CD14-positive monocyte (primary cell): ENCODE data around the gene FYTTD1. TPM values are rescaled to one million over a fixed set of nuclear protein-coding genes. Genes with fewer than 3 reads are reported as not detected.

Source experiments
- DNase-seq, 3 donors: peaks; one replicate each; pipeline ENCODE4 v3.0.0-alpha.2; 2011 to 2022
- H2AFZ ChIP-seq: 2 replicates; pipeline ENCODE4 v1.6.0; 2012; ENCODE audit warnings: mild to moderate bottlenecking, low read depth, low read length, inconsistent platforms; ENCODE audit not compliant: insufficient read depth, poor library complexity, severe bottlenecking
- H3K27ac ChIP-seq, 2 donors: 1 replicate in 1 of 2; 2 replicates in 1 of 2; pipeline ENCODE4 v1.5.1; 2012 to 2013; ENCODE audit warnings: low read length in 2 of 2, control low read depth in 1 of 2, inconsistent platforms in 1 of 2, low read depth in 1 of 2, mild to moderate bottlenecking in 1 of 2
- H3K27me3 ChIP-seq, 2 donors: one replicate each; pipeline versions ENCODE4 v1.6.0 to v1.6.1; 2011 to 2013; ENCODE audit warnings: low read length in 2 of 2; ENCODE audit not compliant: control insufficient read depth in 2 of 2, insufficient read depth in 2 of 2
- H3K36me3 ChIP-seq, 2 donors: replicated peaks in 1 of 2; 1 replicate in 1 of 2; 2 replicates in 1 of 2; pipeline versions ENCODE4 v1.5.1 to v1.6.1; 2012 to 2013; ENCODE audit warnings: low read length in 2 of 2, control low read depth in 1 of 2, inconsistent platforms in 1 of 2, mild to moderate bottlenecking in 1 of 2; ENCODE audit not compliant: insufficient read depth in 2 of 2, control insufficient read depth in 1 of 2
- H3K4me1 ChIP-seq, 2 donors: 1 replicate in 1 of 2; 2 replicates in 1 of 2; pipeline versions ENCODE4 v1.5.1 to v1.6.1; 2012 to 2013; ENCODE audit warnings: low read length in 2 of 2, control low read depth in 1 of 2, inconsistent platforms in 1 of 2, mild to moderate bottlenecking in 1 of 2, moderate library complexity in 1 of 2; ENCODE audit not compliant: insufficient read depth in 2 of 2, control insufficient read depth in 1 of 2
- H3K4me2 ChIP-seq: replicated peaks from 2 replicates; pipeline ENCODE3; 2012; ENCODE audit warnings: low read length, moderate library complexity, mild to moderate bottlenecking; ENCODE audit not compliant: poor library complexity, severe bottlenecking; ENCODE audit errors: extremely low read depth
- H3K4me3 ChIP-seq, 3 experiments: fragments of 200-600 bp in 1 of 3; sonication (generic) in 1 of 3; replicated peaks in 1 of 3; 1 replicate in 2 of 3; 2 replicates in 1 of 3; pipeline ENCODE4 v1.5.1; 2011 to 2013; ENCODE audit warnings: low read length in 3 of 3, mild to moderate bottlenecking in 3 of 3, control low read depth in 2 of 3, low read depth in 2 of 3, inconsistent platforms in 1 of 3, moderate library complexity in 1 of 3
- H3K79me2 ChIP-seq: 2 replicates; pipeline ENCODE4 v1.6.0; 2012; ENCODE audit warnings: mild to moderate bottlenecking, control low read depth, inconsistent platforms, low read length, moderate library complexity; ENCODE audit not compliant: insufficient read depth
- H3K9ac ChIP-seq: 2 replicates; pipeline ENCODE4 v1.6.0; 2017; ENCODE audit warnings: low read length, mild to moderate bottlenecking; ENCODE audit not compliant: insufficient read depth, poor library complexity, severe bottlenecking
- H3K9me3 ChIP-seq, 2 donors: replicated peaks in 1 of 2; 1 replicate in 1 of 2; 2 replicates in 1 of 2; pipeline versions ENCODE4 v1.5.1 to v1.6.1; 2012 to 2013; ENCODE audit warnings: low read length in 2 of 2, control low read depth in 1 of 2; ENCODE audit not compliant: control insufficient read depth in 1 of 2, insufficient read depth in 1 of 2
- H4K20me1 ChIP-seq: 2 replicates; pipeline ENCODE4 v1.6.0; 2012; ENCODE audit warnings: mild to moderate bottlenecking, low read length, control low read depth, moderate library complexity; ENCODE audit not compliant: insufficient read depth
- H3K27ac Mint-ChIP-seq, 7 donors: one replicate each; pipeline ENCODE4 v1.8.0; 2020; ENCODE audit warnings: mild to moderate bottlenecking in 7 of 7, mixed read lengths in 7 of 7, moderate library complexity in 6 of 7, inconsistent platforms in 2 of 7
- H3K27me3 Mint-ChIP-seq, 3 donors: one replicate each; pipeline ENCODE4 v1.8.0; 2021 to 2022; ENCODE audit warnings: low read depth in 3 of 3, mild to moderate bottlenecking in 3 of 3, mixed read lengths in 3 of 3, moderate library complexity in 3 of 3, inconsistent platforms in 1 of 3
- H3K36me3 Mint-ChIP-seq, 2 donors: one replicate each; pipeline ENCODE4 v1.8.0; 2020; ENCODE audit warnings: mixed read lengths in 2 of 2, inconsistent platforms in 1 of 2, mild to moderate bottlenecking in 1 of 2
- H3K4me1 Mint-ChIP-seq: one replicate; pipeline ENCODE4 v1.8.0; 2020; ENCODE audit warnings: mild to moderate bottlenecking, mixed read lengths
- H3K4me3 Mint-ChIP-seq, 2 donors: one replicate each; pipeline ENCODE4 v1.8.0; 2020; ENCODE audit warnings: mild to moderate bottlenecking in 2 of 2, mixed read lengths in 2 of 2, moderate library complexity in 1 of 2
- H3K9me3 Mint-ChIP-seq, 7 donors: one replicate each; pipeline ENCODE4 v1.8.0; 2020 to 2022; ENCODE audit warnings: mixed read lengths in 7 of 7, mild to moderate bottlenecking in 6 of 7, moderate library complexity in 6 of 7, inconsistent platforms in 2 of 7
- WGBS: methylation state at CpG from one replicate; pipeline ENCODE4 v1.1.5; 2013; ENCODE audit warnings: missing lambda C conversion rate; ENCODE audit not compliant: insufficient coverage; 5-methylcytosine and 5-hydroxymethylcytosine counted together
- intact Hi-C, 2 donors: fragments of 100-400 bp; cut with micrococcal nuclease; formaldehyde crosslinking; loops; one replicate each; pipeline versions ENCODE4 v1.15.0 to v1.15.1; 2023
- polyA plus RNA-seq, 3 donors: library from polyadenylated mRNA; depleted of rRNA in 1 of 3; unstranded in 2 of 3; stranded (reverse) in 1 of 3; fragments of 300-500 nt in 2 of 3; fragments of >200 nt in 1 of 3; fragmentation: Illumina TruSeq in 2 of 3; gene quantifications; 1 replicate in 2 of 3; 2 replicates in 1 of 3; pipeline ENCODE4 v1.2.3, GENCODE V29; 2012 to 2021
- TF ChIP-seq, protein P1 (sequence below): fragments of 200-600 bp; IDR thresholded peaks from one replicate; pipeline ENCODE4 v1.8.0; 2022; ENCODE audit warnings: antibody characterized with exemption, mild to moderate bottlenecking

Gene FYTTD1
- polyA plus RNA-seq, 3 donors: 11.5 to 73.2 (median 59.4) TPM

DNA sequence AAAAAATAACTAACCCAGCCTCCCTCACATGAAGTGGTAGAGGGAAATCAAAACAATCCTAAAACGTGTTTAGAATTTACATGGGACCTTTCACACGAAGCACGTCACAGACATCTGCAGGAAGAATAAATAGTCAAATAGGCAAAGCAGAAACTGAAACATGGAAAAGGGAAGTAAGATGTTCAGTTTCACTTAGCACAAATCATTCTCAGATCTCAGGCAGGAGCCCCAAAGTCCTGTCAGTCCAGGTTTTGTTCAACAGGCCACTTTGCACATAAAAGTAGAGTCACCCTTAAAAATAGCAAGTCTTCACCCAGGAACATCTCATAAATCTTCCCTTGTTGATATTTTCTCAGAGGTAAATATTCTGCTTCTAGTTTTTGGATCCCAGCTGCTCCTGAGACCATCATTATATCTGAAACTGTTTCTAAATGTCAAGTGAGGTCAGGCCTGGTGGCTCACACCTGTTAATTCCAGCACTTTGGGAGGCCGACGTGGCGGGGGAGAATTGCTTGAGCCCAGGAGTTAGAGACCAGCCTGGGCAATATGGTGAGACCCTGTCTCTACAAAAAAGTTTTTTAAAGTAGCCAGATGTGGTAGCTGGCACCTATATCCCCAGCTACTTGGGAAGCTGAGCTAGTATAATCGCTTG is 14.9 kb upstream of the FYTTD1 start:
- H3K9me3 Mint-ChIP-seq: no peaks in the 10 kb centered on the region
- 83% methylated on average over 3 of the region's 7 CpGs for WGBS
- Histone ChIP-seq H3K36me3 (peaks cover 0 to 3% of the 10 kb centered on the region in 2 donors), H2AFZ (no peak overlapping the region), H3K4me2 (peak overlapping the region; percentile 98), H3K9me3 (no peaks in the 10 kb centered on the region), H4K20me1 (peaks cover 38% of the 10 kb centered on the region), H3K4me1 (peaks cover 28 to 33% of the 10 kb centered on the region in 2 donors), H3K27ac (peak overlapping the region; percentile 78 to 79), H3K27me3 (no peaks in the 10 kb centered on the region), H3K4me3 (peak overlapping the region in 1 of 3 experiments; percentile 94), H3K79me2 (peaks cover 55% of the 10 kb centered on the region), H3K9ac (no peak overlapping the region)
- peaks cover 9 to 11% of the 10 kb centered on the region in 2 donors for H3K36me3 Mint-ChIP-seq
- peaks cover 36% of the 10 kb centered on the region for H3K4me1 Mint-ChIP-seq
- peak; percentile 54 to 76 (median 71) for DNase-seq
- peak overlapping the region; percentile 61 to 68 for H3K4me3 Mint-ChIP-seq
- TF ChIP-seq, protein P1, sequence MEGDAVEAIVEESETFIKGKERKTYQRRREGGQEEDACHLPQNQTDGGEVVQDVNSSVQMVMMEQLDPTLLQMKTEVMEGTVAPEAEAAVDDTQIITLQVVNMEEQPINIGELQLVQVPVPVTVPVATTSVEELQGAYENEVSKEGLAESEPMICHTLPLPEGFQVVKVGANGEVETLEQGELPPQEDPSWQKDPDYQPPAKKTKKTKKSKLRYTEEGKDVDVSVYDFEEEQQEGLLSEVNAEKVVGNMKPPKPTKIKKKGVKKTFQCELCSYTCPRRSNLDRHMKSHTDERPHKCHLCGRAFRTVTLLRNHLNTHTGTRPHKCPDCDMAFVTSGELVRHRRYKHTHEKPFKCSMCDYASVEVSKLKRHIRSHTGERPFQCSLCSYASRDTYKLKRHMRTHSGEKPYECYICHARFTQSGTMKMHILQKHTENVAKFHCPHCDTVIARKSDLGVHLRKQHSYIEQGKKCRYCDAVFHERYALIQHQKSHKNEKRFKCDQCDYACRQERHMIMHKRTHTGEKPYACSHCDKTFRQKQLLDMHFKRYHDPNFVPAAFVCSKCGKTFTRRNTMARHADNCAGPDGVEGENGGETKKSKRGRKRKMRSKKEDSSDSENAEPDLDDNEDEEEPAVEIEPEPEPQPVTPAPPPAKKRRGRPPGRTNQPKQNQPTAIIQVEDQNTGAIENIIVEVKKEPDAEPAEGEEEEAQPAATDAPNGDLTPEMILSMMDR: no peak
- H3K27me3 Mint-ChIP-seq: peaks cover 0 to 3% (median 2%) of the 10 kb centered on the region in 3 donors
- intact Hi-C loops: loop anchor here in 1 of 2 donors (2.0 kb wide), 1 partner anchor 14 kb away; no protein-coding TSS in a partner anchor
- H3K27ac Mint-ChIP-seq: peak overlapping the region; percentile 83 to 96 (median 93)

DNA sequence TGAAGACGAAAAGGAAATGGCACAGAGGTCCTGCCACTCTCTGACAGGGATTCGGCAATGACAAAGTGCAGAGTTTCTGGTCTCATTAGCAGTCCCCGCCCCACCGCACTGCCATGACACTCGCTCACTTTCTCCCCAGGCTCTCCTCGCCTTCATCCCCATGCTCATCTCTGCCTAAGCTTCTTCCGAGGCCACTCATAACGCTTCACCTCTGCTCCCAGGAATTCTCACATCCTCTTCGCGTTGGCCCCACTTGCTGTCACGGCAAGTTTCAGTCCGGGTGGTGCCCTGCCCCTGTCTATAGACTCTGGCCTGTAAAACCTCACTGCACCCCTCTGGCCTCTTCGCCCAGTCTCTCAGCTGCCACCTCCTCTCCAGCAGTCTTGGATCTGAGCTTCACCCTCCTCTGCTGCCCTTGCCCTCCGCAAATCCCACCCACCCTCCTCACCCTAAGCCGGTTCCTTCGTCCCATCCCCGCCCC is 13.6 kb upstream of the FYTTD1 start:
- DNase-seq: peak in 1 of 3 donors; percentile 36
- H3K4me3 Mint-ChIP-seq: peak overlapping the region; percentile 94 to 99
- peak overlapping the region; percentile 76 to 94 (median 83) for H3K4me3 ChIP-seq
- TF ChIP-seq, protein P1: no peak
- H3K27ac Mint-ChIP-seq: peak overlapping the region; percentile 62 to 96 (median 91)
- intact Hi-C loops: loop anchor here in 1 of 2 donors (2.0 kb wide), 1 partner anchor 15 kb away; no protein-coding TSS in a partner anchor
- no peaks in the 10 kb centered on the region for H3K9me3 Mint-ChIP-seq
- peaks cover 32% of the 10 kb centered on the region for H3K4me1 Mint-ChIP-seq
- H2AFZ ChIP-seq: peak overlapping the region; percentile 99
- H3K4me2 ChIP-seq: peak overlapping the region; percentile 98
- no peaks in the 10 kb centered on the region for H3K9me3 ChIP-seq
- peak overlapping the region; percentile 81 for H3K9ac ChIP-seq
- peaks cover 8 to 9% of the 10 kb centered on the region in 2 donors for H3K36me3 Mint-ChIP-seq
- H3K27me3 Mint-ChIP-seq: peaks cover 2 to 6% (median 2%) of the 10 kb centered on the region in 3 donors
- H3K27me3 ChIP-seq: no peaks in the 10 kb centered on the region
- peaks cover 28 to 33% of the 10 kb centered on the region in 2 donors for H3K4me1 ChIP-seq
- H3K36me3 ChIP-seq: peaks cover 0 to 3% of the 10 kb centered on the region in 2 donors
- H3K79me2 ChIP-seq: peaks cover 48% of the 10 kb centered on the region
- H4K20me1 ChIP-seq: peaks cover 31% of the 10 kb centered on the region
- peak overlapping the region; percentile 47 to 78 for H3K27ac ChIP-seq
- 2% methylated on average over 17 of the region's 17 CpGs for WGBS
